SH-SY5Y (cell line): ENCODE data around the gene PBX3.

Experiments
- GATA2 ChIP-seq: IDR thresholded peaks from 2 replicates; pipeline ENCODE4 v1.6.1; 2011; ENCODE audit warnings: mild to moderate bottlenecking, low read depth, low read length
- GATA3 ChIP-seq: IDR thresholded peaks from 2 replicates; pipeline ENCODE4 v1.6.1; 2011; ENCODE audit warnings: low read depth, mild to moderate bottlenecking, low read length, moderate library complexity

GRCh38 chr9:125700791-125701190, 46.4 kb upstream of the PBX3 start:
- TF ChIP-seq GATA3, result no peak
- no peak for TF ChIP-seq GATA2
